Stimulated activated CD4-positive, alpha-beta T cell treated with anti-CD3 and anti-CD28 coated beads, Interleukin-2, amount 100 ng/mL, for 24 hours (primary cell): ENCODE measurements around the gene ARSG.

Source experiments
- DNase-seq, 2 donors: peaks; one replicate each; pipeline ENCODE4 v3.0.0-alpha.2; 2020

Gene ARSG

GRCh38 chr17:68456339-68457167 lies 165.3 kb downstream of the ARSG start:
- no peak for DNase-seq

- no peak for DNase-seq
These were observed 165.9 kb downstream of the ARSG start, which contains the start of gene WIPI1 for GRCh38 chr17:68457168-68457538. WIPI1 (minus strand) TSS chr17:68457496; CDS start chr17:68457421, 75 bp downstream.

DNA sequence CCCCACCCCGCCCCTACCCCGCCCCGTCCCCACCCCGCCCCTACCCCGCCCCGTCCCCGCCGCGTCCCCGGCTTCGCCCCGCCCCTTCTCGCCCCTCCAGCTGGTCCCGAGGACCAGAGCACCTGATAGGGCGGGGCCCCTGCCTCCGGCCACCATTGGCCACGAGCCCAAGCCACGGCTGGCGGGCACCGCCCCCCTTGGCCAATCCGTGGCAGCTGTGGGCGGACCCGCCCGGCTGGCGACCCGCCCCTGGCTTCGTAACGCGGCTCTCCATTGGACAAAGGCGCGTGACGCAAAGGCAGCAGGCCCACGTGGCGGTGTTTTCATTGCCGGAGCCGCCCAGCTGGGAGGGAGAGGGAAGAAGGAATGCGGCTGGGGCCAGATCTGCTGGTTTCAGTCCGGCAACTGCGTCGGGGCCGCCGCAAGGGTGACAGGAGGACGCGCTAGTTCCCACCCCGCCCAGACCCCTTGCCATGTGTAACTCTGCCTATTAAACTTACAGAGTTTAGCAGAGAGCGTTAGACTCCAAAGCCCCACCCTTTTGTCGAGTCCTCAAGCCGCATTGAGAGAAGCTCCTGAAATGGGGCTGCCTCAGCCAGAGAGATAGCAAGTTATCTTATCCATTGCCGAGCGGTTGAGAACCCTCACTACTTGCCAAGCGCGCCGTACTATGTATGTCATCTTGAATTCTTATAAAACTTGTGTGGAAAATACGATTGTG lies 166.4 kb downstream of the ARSG start:
- peak; percentile 97 to 98 for DNase-seq

DNA sequence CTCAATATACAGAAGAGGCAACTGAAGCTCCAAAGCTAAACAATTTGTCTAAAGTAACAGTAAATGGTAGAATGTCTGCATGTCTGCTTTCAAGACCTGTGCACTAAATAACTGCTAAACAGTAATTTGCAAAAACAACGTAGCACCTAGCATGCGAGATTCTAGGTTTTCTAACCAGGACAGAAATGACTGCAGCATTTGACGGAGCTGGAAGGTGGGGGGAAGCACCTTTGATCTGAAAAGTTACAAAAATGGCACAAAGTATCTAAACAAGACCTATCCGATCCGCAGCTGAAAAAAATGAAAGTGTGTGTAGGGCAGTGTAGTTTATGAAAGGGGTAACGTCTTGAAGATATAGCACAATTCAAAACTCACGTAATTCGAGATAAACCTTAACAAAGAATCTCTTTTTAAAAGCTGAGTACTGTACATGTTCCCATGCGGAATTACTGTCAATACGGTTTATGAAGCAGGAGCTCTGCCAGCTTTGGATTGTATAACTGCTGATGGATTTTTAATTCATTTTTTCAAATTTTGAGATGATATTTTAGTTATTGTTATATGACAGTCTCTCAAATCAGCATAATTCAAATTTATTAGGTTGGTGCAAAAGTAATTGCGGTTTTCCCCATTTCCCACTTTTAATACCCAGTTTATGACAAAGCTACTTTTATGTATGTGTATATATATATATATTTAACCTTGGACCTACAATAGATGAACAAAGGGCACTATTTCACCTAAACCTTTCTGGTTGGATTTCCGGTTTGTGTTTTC lies 167.2 kb downstream of the ARSG start:
- DNase-seq = no peak

GRCh38 chr17:68459037-68459639 lies 167.8 kb downstream of the ARSG start:
- no peak for DNase-seq

DNA sequence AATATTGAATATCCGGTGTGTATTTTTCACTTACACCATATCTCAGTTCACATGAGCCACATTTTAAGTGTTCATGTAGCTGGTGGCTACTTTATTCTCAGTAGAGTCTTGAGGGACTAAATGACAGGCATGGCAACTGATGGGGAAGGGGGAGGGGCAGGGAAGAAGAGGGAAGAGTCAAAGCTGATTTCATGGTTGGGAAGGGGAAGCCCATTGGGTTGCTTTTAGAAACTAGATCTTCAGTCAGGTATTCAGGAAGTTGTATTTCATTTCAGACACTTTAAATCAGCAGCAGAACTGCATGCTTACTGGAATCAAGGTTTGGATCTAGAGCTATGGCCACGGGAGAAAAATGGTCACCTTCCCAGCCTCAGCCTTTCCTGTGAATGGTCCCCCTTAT lies 168.9 kb downstream of the ARSG start:
- DNase-seq = no peak

DNA sequence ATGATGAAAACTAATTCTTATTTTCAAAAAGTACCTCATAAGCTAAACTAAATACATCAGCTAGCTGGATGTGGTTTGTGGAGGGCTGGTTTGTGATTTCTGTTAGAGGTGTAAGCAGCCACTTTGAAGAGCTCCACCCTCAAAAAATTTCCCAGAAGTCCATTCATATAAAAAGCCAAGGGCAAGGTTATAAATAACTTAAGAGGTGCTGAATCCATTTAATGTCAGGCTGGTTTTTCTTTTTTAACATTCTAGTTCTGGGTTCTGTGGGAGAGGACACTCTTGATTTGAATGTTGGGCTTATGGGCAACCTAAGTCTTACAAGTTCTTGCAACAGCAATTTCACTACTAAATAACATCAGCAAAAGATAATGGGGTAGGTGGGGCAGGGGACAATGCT lies 169.4 kb downstream of the ARSG start:
- DNase-seq = no peak

DNA sequence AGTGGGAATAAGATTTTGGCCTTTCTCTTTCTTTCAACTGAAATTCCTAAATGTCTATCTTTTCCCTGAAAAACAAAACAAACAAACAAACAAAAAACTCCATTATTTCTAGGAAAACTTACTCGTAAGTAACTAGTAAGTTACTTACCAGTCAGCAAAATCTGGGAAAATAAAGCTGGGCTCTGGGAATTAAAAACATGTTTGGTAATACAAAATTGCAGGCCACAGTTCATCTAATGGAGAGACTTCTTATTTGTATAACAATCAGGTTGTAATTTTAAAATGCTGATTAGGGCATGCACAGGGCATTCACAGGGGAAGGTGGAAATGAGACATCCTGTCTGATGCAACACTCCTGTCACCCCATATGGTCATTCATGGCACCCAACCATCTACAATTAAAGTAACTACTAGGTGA lies 169.8 kb downstream of the ARSG start:
- no peak for DNase-seq

DNA sequence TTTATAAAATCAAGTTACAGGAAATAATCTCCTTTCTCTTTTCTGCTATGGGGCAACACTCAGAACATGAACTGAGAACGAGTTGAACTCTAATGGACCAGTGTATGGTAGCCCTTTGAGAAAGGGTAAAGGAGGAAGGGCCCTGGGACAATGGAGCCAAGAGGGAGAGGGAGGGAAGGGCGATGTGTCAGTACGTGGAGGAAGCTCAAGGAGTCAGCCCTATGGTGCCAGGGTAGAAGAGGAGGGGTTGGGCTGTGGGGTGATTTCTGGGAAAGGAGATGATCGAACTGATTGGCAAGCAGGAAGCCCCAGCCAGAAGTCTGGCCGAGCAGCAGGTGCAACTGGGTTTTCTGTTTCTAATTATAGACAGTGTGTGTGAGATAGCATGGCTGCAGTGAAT lies 170.3 kb downstream of the ARSG start:
- peak in 1 of 2 donors; percentile 42 for DNase-seq

- DNase-seq = peak; percentile 60 to 71
These were observed 171.3 kb downstream of the ARSG start for GRCh38 chr17:68462381-68463210.

DNA sequence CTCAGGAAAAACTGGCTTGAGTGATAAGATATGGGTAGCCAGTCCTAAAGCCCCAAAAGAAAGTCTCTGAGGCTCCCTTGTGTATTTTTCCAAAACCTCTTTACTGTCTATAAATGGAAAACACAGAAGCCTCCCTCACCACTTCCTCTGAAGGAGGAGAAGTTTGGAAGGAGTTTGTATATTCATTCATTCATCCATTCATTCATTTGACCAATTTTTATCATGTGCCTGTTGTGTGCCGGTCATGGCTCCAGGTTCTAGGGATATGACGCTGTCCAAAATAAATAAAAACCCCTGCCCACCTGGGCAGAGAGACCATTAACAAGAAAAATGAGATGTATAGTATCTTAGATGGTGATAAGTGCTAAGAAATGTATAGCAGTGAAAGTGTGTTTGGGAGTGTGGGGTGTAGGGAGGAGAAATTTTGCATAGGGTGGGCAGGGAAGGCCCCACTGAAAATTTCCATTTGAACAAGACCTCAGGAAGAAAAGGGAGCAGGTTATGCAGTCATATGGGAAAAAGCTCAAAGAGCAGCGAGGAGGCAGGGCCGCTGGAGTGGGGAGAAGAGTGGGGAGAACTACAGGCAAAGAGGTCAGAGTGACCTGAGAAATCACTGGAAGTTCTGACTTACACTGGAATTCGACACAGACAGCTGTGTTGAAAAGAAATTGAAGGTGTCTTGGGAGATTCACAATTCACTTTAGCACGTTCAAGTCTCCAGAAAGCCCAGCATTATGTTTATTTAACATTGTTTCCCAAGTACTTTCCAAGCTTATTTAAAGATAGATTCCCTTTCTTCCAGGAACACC lies 172.1 kb downstream of the ARSG start:
- DNase-seq = no peak

DNA sequence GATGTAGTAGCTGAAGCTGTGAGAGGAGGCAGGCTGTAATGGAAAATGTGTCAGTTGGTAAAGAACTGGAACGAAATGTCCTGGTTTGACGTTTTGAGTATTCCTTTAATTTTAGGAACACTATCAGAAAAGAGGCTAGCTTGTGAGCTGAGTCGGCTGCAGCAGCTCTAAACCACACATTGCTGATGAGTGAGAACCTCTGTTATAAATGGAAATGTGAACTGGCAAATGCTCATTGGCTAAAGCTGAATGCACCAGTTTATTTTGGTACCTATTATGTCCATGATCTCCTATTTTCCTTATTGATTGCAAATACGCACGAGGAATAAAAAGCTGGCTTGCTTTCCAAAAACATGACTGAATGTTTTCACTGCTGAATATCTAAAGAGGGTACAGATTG lies 177.0 kb downstream of the ARSG start:
- DNase-seq = no peak

DNA sequence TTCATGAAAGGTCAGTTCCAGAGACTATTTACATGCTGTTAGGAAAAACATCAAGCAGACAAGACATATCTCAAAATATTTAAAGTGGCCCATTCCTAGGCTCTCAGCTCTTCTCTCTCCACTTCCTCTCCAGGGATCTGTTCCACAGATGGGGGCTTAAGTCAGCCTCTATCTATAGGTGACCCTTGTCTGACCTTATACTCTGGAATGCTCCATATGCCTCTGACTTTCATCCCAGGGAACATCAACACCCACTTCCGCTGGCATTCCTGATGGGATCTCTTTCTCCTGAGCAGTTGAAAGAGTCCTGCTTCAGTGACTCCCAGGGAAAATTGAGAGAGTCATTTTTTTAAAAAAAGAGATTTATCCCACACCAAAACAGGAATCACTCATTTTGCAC lies 177.5 kb downstream of the ARSG start:
- no peak for DNase-seq
